ENCODE results near the gene TPMT. TPM values are rescaled to one million over a fixed set of nuclear protein-coding genes. Genes with fewer than 3 reads are reported as not detected.

The TPMT gene
- 1 to 10 TPM; 4.9 to 5.3 TPM for total RNA-seq

GRCh38 chr6:18154507-18155149, at the start of gene TPMT:
TSS of gene TPMT (minus strand) at chr6:18155077. CDS start at chr6:18149127, 5,950 bp downstream.
- H3K27ac Mint-ChIP-seq, result peak within 1 kb of the TSS; percentile 90
- peaks cover 27% of the 10 kb centered on the region for H3K4me1 Mint-ChIP-seq
- intact Hi-C loops (cut with DNase I, micrococcal nuclease), result loop anchor here (1.0 to 5.0 kb wide), 7 partner anchors 32 to 554 kb away; partner anchors contain the start of genes DEK (in 2 of the 2), NUP153 (in 2 of the 2), FAM8A1 (in 1 of the 2) and NHLRC1 (in 1 of the 2)
- DNase-seq, result peak; percentile 32
- ChIA-PET POLR2A (interaction anchor here (0.6 kb wide), 2 partner anchors 21 to 454 kb away, joined by 3 read pairs; no protein-coding TSS in a partner anchor), CTCF (no interaction called here)
- peak; percentile 45 for ATAC-seq
- H3K4me3 Mint-ChIP-seq, result peak within 1 kb of the TSS; percentile 93
- H3K9me3 Mint-ChIP-seq (ENCODE audit: low read depth), result no peaks in the 10 kb centered on the region
- no peaks in the 10 kb centered on the region for H3K27me3 Mint-ChIP-seq
- peaks cover under 1% of the 10 kb centered on the region for H3K36me3 Mint-ChIP-seq (ENCODE audit: low read depth)

GRCh38 chr6:18203786-18204185, 48.9 kb upstream of the TPMT start:
- Mint-ChIP-seq H3K4me1 (no peaks in the 10 kb centered on the region), H3K36me3 (ENCODE audit: low read depth) (peaks cover 16% of the 10 kb centered on the region), H3K27me3 (no peaks in the 10 kb centered on the region), H3K4me3 (no peak overlapping the region), H3K27ac (no peak overlapping the region), H3K9me3 (ENCODE audit: low read depth) (no peaks in the 10 kb centered on the region)
- DNase-seq (no peak), ATAC-seq (no peak)
- CTCF ChIA-PET, result no interaction called here
- intact Hi-C loops (cut with DNase I, micrococcal nuclease), result no loop called here
- POLR2A ChIA-PET, result no interaction called here

GRCh38 chr6:18192026-18192425, 37.1 kb upstream of the TPMT start:
- Mint-ChIP-seq H3K36me3 (ENCODE audit: low read depth) (peaks cover 22% of the 10 kb centered on the region), H3K4me1 (no peaks in the 10 kb centered on the region), H3K9me3 (ENCODE audit: low read depth) (no peaks in the 10 kb centered on the region), H3K27ac (no peak overlapping the region), H3K27me3 (no peaks in the 10 kb centered on the region), H3K4me3 (no peak overlapping the region)
- ChIA-PET POLR2A (no interaction called here), CTCF (no interaction called here)
- DNase-seq (no peak), ATAC-seq (no peak)
- intact Hi-C loops (cut with DNase I, micrococcal nuclease), result no loop called here

GRCh38 chr6:18189196-18189595, 34.3 kb upstream of the TPMT start:
- ChIA-PET POLR2A (no interaction called here), CTCF (no interaction called here)
- Mint-ChIP-seq H3K27ac (no peak overlapping the region), H3K4me1 (peaks cover 8% of the 10 kb centered on the region), H3K4me3 (no peak overlapping the region), H3K27me3 (no peaks in the 10 kb centered on the region), H3K36me3 (ENCODE audit: low read depth) (peaks cover 18% of the 10 kb centered on the region), H3K9me3 (ENCODE audit: low read depth) (no peaks in the 10 kb centered on the region)
- DNase-seq (no peak), ATAC-seq (no peak)
- intact Hi-C loops (cut with DNase I, micrococcal nuclease), result no loop called here

- intact Hi-C loops (cut with DNase I, micrococcal nuclease), result no loop called here
Observed at GRCh38 chr6:18187701-18188100, 32.8 kb upstream of the TPMT start.

GRCh38 chr6:18186540-18187250, 31.8 kb upstream of the TPMT start:
- ATAC-seq (no peak), DNase-seq (no peak)
- Mint-ChIP-seq H3K4me3 (no peak overlapping the region), H3K27ac (no peak overlapping the region), H3K9me3 (ENCODE audit: low read depth) (no peaks in the 10 kb centered on the region), H3K4me1 (peaks cover 8% of the 10 kb centered on the region), H3K27me3 (no peaks in the 10 kb centered on the region), H3K36me3 (ENCODE audit: low read depth) (peaks cover 21% of the 10 kb centered on the region)
- intact Hi-C loops (cut with DNase I, micrococcal nuclease), result no loop called here
- ChIA-PET POLR2A (no interaction called here), CTCF (interaction anchor here (0.6 kb wide), 1 partner anchor 136 kb away, joined by 3 read pairs; no protein-coding TSS in a partner anchor)

More at GRCh38 chr6:18187701-18188100, 32.8 kb upstream of the TPMT start:
- Mint-ChIP-seq H3K9me3 (ENCODE audit: low read depth) (no peaks in the 10 kb centered on the region), H3K36me3 (ENCODE audit: low read depth) (peaks cover 20% of the 10 kb centered on the region), H3K4me1 (peaks cover 8% of the 10 kb centered on the region), H3K27me3 (no peaks in the 10 kb centered on the region), H3K4me3 (no peak overlapping the region), H3K27ac (no peak overlapping the region)
- no peak for DNase-seq
- CTCF ChIA-PET, result no interaction called here
- no peak for ATAC-seq
- POLR2A ChIA-PET, result no interaction called here

- H3K36me3 Mint-ChIP-seq (ENCODE audit: low read depth), result peaks cover 17% of the 10 kb centered on the region
- CTCF ChIA-PET, result interaction anchor here (0.6 kb wide), 1 partner anchor 135 kb away, joined by 3 read pairs; no protein-coding TSS in a partner anchor
- intact Hi-C loops (cut with DNase I, micrococcal nuclease), result no loop called here
- ATAC-seq (no peak), DNase-seq (no peak)
- H3K9me3 Mint-ChIP-seq (ENCODE audit: low read depth), result no peaks in the 10 kb centered on the region
- no peak overlapping the region for H3K27ac Mint-ChIP-seq
- H3K4me3 Mint-ChIP-seq, result no peak overlapping the region
- H3K4me1 Mint-ChIP-seq, result peaks cover 8% of the 10 kb centered on the region
- H3K27me3 Mint-ChIP-seq, result no peaks in the 10 kb centered on the region
- POLR2A ChIA-PET, result no interaction called here
Observed at GRCh38 chr6:18186033-18186432, 31.2 kb upstream of the TPMT start.

- peaks cover 8% of the 10 kb centered on the region for H3K4me1 Mint-ChIP-seq
- no peaks in the 10 kb centered on the region for H3K27me3 Mint-ChIP-seq
- no peak overlapping the region for H3K27ac Mint-ChIP-seq
- DNase-seq (no peak), ATAC-seq (no peak)
- intact Hi-C loops (cut with DNase I, micrococcal nuclease), result no loop called here
- ChIA-PET CTCF (no interaction called here), POLR2A (no interaction called here)
- no peak overlapping the region for H3K4me3 Mint-ChIP-seq
- peaks cover 18% of the 10 kb centered on the region for H3K36me3 Mint-ChIP-seq (ENCODE audit: low read depth)
- H3K9me3 Mint-ChIP-seq (ENCODE audit: low read depth), result no peaks in the 10 kb centered on the region
Observed at GRCh38 chr6:18185624-18186023, 30.7 kb upstream of the TPMT start.

- ChIA-PET POLR2A (no interaction called here), CTCF (interaction anchor here (0.6 kb wide), 1 partner anchor 629 kb away, joined by 3 read pairs; no protein-coding TSS in a partner anchor)
- ATAC-seq (no peak), DNase-seq (no peak)
- intact Hi-C loops (cut with DNase I, micrococcal nuclease), result no loop called here
- Mint-ChIP-seq H3K36me3 (ENCODE audit: low read depth) (peaks cover 24% of the 10 kb centered on the region), H3K27ac (no peak overlapping the region), H3K4me1 (peaks cover 10% of the 10 kb centered on the region), H3K9me3 (ENCODE audit: low read depth) (no peaks in the 10 kb centered on the region), H3K4me3 (no peak overlapping the region), H3K27me3 (no peaks in the 10 kb centered on the region)
Observed at GRCh38 chr6:18183766-18184165, 28.9 kb upstream of the TPMT start.

GRCh38 chr6:18182568-18182967, 27.7 kb upstream of the TPMT start:
- intact Hi-C loops (cut with DNase I, micrococcal nuclease), result no loop called here
- ATAC-seq, result no peak
- DNase-seq, result no peak
- Mint-ChIP-seq H3K27me3 (no peaks in the 10 kb centered on the region), H3K36me3 (ENCODE audit: low read depth) (peaks cover 25% of the 10 kb centered on the region), H3K27ac (no peak overlapping the region), H3K4me3 (no peak overlapping the region), H3K9me3 (ENCODE audit: low read depth) (no peaks in the 10 kb centered on the region), H3K4me1 (peaks cover 10% of the 10 kb centered on the region)
- CTCF ChIA-PET, result no interaction called here
- POLR2A ChIA-PET, result no interaction called here

- Mint-ChIP-seq H3K27ac (no peak overlapping the region), H3K4me1 (peaks cover 3% of the 10 kb centered on the region), H3K36me3 (ENCODE audit: low read depth) (peaks cover 43% of the 10 kb centered on the region), H3K9me3 (ENCODE audit: low read depth) (peaks cover 6% of the 10 kb centered on the region), H3K27me3 (no peaks in the 10 kb centered on the region), H3K4me3 (no peak overlapping the region)
- DNase-seq (no peak), ATAC-seq (no peak)
- intact Hi-C loops (cut with DNase I, micrococcal nuclease), result no loop called here
- ChIA-PET POLR2A (no interaction called here), CTCF (interaction anchor here (0.5 kb wide), 1 partner anchor 1283 kb away, joined by 3 read pairs; no protein-coding TSS in a partner anchor)
Observed at GRCh38 chr6:18179770-18180356, 25.0 kb upstream of the TPMT start.

Measured in activated CD4-positive, alpha-beta T cell treated with anti-CD3 and anti-CD28 coated beads for 36 hours (primary cell).